GM12891 (cell line): ENCODE data around the gene TPBG.

Experiments used
- PAX5 ChIP-seq: IDR thresholded peaks from 2 replicates; pipeline ENCODE4 v1.6.1; 2011; ENCODE audit warnings: low read length, moderate library complexity, mild to moderate bottlenecking; ENCODE audit not compliant: insufficient read depth, severe bottlenecking
- POLR2A ChIP-seq: IDR thresholded peaks from 2 replicates; pipeline ENCODE4 v1.6.1; 2011; ENCODE audit warnings: low read depth, low read length, control low read depth
- POLR2AphosphoS5 ChIP-seq: IDR thresholded peaks from 2 replicates; pipeline ENCODE4 v1.6.1; 2011; ENCODE audit warnings: low read depth, low read length, control low read depth
- POU2F2 ChIP-seq: IDR thresholded peaks from 2 replicates; pipeline ENCODE4 v1.6.1; 2011; ENCODE audit warnings: low read depth, mild to moderate bottlenecking, control low read depth, low read length, moderate library complexity
- SPI1 ChIP-seq: IDR thresholded peaks from 2 replicates; pipeline ENCODE4 v1.6.1; 2011; ENCODE audit warnings: low read depth, low read length, control low read depth
- TAF1 ChIP-seq: IDR thresholded peaks from 2 replicates; pipeline ENCODE4 v1.6.1; 2011; ENCODE audit warnings: low read depth, low read length, control low read depth

GRCh38 chr6:82408952-82409431 is 45.4 kb downstream of the TPBG start:
- TF ChIP-seq POLR2A (no peak), SPI1 (no peak), POLR2AphosphoS5 (no peak), TAF1 (no peak), PAX5 (no peak), POU2F2 (no peak)
